GM21381 (cell line): Measurements from ENCODE around the gene FBXO21.

Source experiments
- ATAC-seq: cut with Tn5 transposase; IDR thresholded peaks from one replicate; pipeline ENCODE4 v1.9.1; 2021; ENCODE audit warnings: mild to moderate bottlenecking, moderate library complexity; ENCODE audit not compliant: unreplicated experiment

FBXO21 gene

GRCh38 chr12:117167769-117168168, 22.5 kb downstream of the FBXO21 start:
- ATAC-seq, result no peak

- no peak for ATAC-seq
Observed at GRCh38 chr12:117166107-117166506, 24.2 kb downstream of the FBXO21 start.

DNA sequence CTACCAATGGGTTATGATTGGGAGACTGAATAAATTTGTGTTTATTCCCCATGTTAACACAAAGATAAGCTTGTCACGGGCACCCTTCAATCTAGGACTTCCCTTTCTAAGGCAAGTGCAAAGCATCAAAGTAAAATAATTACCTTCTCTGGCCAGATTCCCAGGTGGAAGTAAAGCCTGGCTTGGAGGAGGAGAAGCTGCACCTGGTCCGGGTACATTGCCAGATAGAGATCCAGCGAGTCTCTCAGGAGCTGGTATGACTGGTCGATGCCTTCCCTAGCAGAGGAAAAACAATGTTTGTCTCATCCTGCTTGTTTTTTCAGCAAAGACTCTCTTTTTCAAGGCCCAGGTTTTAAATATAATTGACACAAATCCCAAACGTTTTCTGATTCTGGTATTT, 24.9 kb downstream of the FBXO21 start:
- no peak for ATAC-seq

DNA sequence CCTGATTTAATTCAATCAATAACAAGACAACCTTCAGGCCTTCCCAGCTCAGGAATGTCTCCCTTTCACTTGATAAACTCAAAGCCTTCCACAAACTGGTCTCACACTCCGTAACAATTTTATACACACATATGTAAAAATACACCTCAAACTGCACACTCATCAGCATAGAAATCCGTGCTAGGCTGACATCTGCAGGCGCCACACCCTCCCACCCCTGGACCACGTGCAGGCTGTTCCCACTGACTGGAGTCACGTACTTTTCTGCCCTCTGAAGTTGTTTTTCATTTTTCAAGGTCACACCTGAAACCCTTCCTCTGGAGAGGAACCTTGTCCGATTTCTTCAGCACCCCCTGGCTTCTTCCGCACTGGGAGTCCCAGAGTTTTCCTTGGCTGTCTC, 27.6 kb downstream of the FBXO21 start:
- no peak for ATAC-seq

- ATAC-seq, result no peak
Observed at GRCh38 chr12:117162167-117162539, 28.1 kb downstream of the FBXO21 start.

- no peak for ATAC-seq
Observed at GRCh38 chr12:117161460-117162166, 28.7 kb downstream of the FBXO21 start.

GRCh38 chr12:117159674-117160073, 30.6 kb downstream of the FBXO21 start:
- no peak for ATAC-seq

- no peak for ATAC-seq
Observed at GRCh38 chr12:117158911-117159553, 31.2 kb downstream of the FBXO21 start.

GRCh38 chr12:117158096-117158495, 32.2 kb downstream of the FBXO21 start:
- ATAC-seq, result no peak

GRCh38 chr12:117155278-117156060, 34.8 kb downstream of the FBXO21 start:
- peak; percentile 48 for ATAC-seq

DNA sequence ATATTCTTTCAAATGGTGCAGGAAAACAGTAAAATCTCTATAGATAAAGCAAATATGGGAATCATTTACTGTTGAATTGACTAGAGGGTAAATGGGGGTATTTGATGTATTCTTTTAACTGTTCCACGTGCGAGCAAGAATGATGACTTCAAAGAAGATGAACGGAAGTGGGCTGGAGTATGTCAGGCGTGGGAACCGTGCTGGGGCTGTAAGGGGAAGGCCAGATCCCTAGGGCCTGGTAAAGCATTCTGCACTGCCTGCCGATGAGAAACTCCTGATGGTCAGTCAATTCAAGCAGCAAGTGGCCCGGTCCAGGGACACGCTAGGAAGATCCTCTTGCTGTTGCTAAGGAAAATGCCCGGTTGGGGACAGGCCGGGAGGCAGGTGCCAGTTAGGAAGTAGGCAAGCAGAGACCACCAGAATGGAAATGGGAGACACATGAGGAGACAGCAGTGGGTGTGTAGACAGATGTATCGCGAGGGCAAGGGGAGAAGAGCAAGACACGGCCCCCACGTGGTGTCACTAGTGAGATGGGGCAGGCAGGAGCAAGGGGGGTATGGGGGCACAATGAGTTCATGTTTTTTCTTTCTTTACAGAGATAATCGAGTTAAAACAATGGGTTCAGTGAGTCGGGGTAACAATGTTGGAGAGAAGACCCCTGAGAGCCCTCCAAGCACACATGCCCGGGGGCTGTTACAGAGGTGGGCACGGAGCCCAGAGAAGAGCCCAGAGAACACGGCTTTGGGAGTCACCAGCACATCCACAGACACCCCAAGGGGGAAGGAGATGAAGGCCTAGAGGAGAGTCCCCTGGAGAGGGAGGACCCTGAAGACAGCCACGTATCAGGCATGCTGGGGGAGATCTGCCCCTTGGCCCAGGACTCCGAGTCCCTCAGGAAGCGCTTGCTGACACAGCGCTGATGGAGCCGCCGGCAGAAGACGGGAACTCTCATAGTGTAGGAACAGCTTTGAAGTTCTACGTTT, 37.2 kb downstream of the FBXO21 start:
- ATAC-seq, result no peak

DNA sequence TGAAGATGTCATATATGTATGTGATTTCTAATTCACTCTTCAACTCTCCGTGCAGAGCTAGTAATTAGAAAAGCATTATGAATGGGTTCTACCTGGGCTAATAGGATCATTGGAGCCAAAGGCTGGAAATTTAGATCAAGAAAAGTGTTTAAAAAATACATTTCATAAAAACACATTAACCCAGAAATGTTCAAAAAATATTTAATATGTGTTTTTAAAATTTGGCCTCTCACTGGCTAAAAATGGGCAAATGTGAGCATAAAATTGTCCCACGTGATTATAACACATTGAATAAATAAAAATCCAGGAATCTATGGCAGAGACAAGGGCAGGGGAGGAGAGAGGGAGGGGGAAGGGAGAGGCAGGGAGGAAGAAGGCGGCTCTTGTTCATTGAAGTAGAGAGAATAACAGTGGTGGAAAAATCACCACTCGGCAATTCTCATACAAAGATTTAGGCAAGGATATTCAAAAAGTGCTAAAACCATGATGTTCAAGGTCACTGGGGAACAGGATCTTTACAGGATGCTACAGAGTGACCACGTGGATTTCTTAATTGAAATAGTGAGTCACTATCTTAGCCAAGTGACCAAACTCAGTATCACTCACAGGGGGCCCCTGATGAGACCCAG, 38.8 kb downstream of the FBXO21 start:
- no peak for ATAC-seq

GRCh38 chr12:117149431-117149830, 40.8 kb downstream of the FBXO21 start:
- no peak for ATAC-seq

DNA sequence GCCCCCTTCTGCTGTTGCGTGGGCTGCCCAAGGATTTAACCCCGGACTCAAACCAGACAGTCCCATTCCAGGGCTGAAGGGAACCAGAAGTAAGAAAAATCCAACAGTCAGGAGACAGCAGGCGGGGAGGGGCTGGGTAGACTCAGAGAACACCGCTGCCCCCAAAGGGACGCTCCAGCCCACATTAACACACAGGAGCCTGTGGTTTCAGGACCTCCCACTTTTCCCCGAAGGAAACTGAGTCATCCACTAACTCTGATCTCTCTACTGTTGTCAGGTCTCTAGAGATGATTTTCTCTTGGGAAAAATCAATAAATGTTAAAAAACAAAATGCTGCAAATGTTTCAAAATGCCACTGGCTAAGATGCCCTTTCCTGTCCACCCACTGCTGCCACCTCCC, 41.6 kb downstream of the FBXO21 start:
- no peak for ATAC-seq

DNA sequence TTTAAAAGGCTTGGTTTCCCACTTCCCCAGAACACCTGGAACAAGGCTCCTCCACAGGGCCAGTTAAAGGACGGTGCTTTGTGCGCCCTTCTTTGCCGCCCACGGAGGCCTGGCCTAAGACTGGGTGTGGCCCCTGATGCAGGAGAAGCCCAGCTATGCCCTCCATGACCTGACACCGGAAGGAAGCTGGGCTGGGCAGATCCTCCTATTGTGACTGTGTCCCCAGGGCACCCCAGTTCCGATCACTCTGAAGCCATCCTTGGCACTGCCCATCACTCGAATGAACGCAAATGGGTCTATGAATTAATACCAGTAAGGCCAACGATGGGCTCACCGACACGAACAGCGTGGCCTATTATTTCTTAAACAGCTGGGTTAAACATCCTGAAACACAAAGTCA, 42.6 kb downstream of the FBXO21 start:
- no peak for ATAC-seq

- no peak for ATAC-seq
Observed at GRCh38 chr12:117145597-117146154, 44.6 kb downstream of the FBXO21 start.

GRCh38 chr12:117144599-117144998, 45.7 kb downstream of the FBXO21 start:
- ATAC-seq, result no peak

DNA sequence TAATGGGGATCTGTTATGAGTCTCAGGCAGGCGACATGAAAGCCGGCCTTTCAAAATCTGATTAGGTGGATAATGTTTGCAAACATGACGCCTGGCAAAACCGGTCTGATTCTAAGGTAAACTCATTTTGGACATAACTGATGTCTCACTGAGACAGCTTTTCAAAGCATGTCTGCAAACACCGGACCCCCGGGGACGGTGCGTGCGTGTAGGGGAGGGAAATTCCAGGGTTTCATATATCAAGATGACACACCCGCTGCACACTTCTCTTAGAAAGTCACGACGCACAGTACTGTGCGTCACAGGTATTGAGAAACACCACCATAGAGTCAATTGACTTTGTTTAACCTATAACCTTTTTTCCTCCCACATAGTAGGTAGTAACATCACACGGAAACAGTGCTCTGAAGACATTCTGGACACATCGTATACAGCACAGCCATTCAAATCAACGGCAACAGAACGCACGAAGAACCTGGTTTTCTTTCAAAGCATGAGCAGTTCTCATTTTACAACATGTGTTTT, 47.2 kb downstream of the FBXO21 start:
- ATAC-seq, result no peak

GRCh38 chr12:117142094-117142493, 48.2 kb downstream of the FBXO21 start:
- no peak for ATAC-seq
